HepG2 (cell line): ENCODE measurements around the gene CEACAM16. TPM values are rescaled to one million over a fixed set of nuclear protein-coding genes. Genes with fewer than 3 reads are reported as not detected.

Experiments used
- SP4 ChIP-seq: sonication (generic); formaldehyde crosslinking; IDR thresholded peaks from 2 replicates; pipeline ENCODE4 v1.8.1; 2023; ENCODE audit warnings: mild to moderate bottlenecking, missing genetic modification reagents
- ZNF292 ChIP-seq: sonication (generic); formaldehyde crosslinking; IDR thresholded peaks from 2 replicates; pipeline ENCODE4 v1.8.1; 2022; ENCODE audit warnings: mild to moderate bottlenecking, low read depth, missing genetic modification reagents, borderline replicate concordance
- ZNF331 ChIP-seq: sonication (generic); formaldehyde crosslinking; IDR thresholded peaks from 2 replicates; pipeline ENCODE4 v1.4.0; 2020; ENCODE audit warnings: missing genetic modification reagents
- polyA plus RNA-seq, 8 experiments: library from polyadenylated mRNA; depleted of rRNA in 3 of 8; stranded (reverse) in 7 of 8; unstranded in 1 of 8; fragments of >200 nt; fragmentation: Illumina TruSeq in 4 of 8; extraction: Trizol in 4 of 8; gene quantifications; 2 replicates each; pipeline versions ENCODE4 v1.2.1 to v1.2.3, GENCODE V29; 2011 to 2016; ENCODE audit warnings: low read depth in 4 of 8, missing spikeins in 1 of 8, mixed read lengths in 1 of 8; ENCODE audit not compliant: insufficient read depth in 1 of 8
- total RNA-seq, 5 experiments: library from RNA; depleted of rRNA; stranded (reverse); fragments of >200 nt; fragmentation: Illumina TruSeq; extraction: Trizol; gene quantifications; 2 replicates each; pipeline ENCODE4 v1.2.3, GENCODE V29; 2016; ENCODE audit warnings: low read depth in 1 of 5
- TF ChIP-seq, protein P1 (sequence below): sonication (generic); formaldehyde crosslinking; IDR thresholded peaks from 2 replicates; pipeline ENCODE4 v1.5.1; 2020; ENCODE audit warnings: mild to moderate bottlenecking, missing genetic modification reagents, borderline replicate concordance
- TF ChIP-seq, protein P2 (sequence below), 2 experiments: sonication (generic) in 1 of 2; formaldehyde crosslinking in 1 of 2; IDR thresholded peaks; 2 replicates each; pipeline versions ENCODE4 v1.4.0 to v1.6.1; 2016 to 2020; ENCODE audit warnings: borderline replicate concordance in 1 of 2, low read depth in 1 of 2, mild to moderate bottlenecking in 1 of 2, missing genetic modification reagents in 1 of 2
- TF ChIP-seq, protein P3 (sequence below): sonication (generic); formaldehyde crosslinking; IDR thresholded peaks from 2 replicates; pipeline ENCODE4 v1.5.1; 2020; ENCODE audit warnings: mild to moderate bottlenecking, missing genetic modification reagents, moderate library complexity
- TF ChIP-seq, protein P4 (sequence below): sonication (generic); formaldehyde crosslinking; IDR thresholded peaks from 2 replicates; pipeline ENCODE4 v1.5.1; 2020; ENCODE audit warnings: missing genetic modification reagents, mild to moderate bottlenecking, borderline replicate concordance
- TF ChIP-seq, protein P5 (sequence below): sonication (generic); formaldehyde crosslinking; IDR thresholded peaks from 2 replicates; pipeline ENCODE4 v1.9.0; 2021; ENCODE audit warnings: missing genetic modification reagents, borderline replicate concordance

CEACAM16 gene
- total and polyA plus RNA-seq, 2 of the 13 experiments (the other 11 are each of a cell fraction or from before 2014, with no cell fraction given) = not detected

DNA sequence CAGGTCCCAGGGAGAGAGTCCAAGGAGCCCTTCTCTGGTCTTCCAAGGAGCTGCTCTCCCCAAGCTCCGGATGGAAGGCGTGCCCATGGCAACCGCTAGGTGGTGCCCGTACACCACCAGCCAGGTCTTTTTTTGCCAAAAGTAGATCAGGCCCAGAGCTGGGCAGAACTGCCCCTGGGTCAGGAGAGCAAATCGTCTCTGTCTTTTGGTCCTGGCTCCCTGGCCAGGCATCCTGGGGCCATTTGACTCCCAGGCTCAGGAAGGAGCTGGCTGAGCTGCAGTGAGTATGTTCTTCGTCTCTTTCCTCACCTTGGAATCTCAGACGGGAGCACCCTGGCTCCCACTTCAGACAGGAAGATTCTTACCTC lies 25.0 kb downstream of the CEACAM16 start (continued):
- TF ChIP-seq, protein P1, sequence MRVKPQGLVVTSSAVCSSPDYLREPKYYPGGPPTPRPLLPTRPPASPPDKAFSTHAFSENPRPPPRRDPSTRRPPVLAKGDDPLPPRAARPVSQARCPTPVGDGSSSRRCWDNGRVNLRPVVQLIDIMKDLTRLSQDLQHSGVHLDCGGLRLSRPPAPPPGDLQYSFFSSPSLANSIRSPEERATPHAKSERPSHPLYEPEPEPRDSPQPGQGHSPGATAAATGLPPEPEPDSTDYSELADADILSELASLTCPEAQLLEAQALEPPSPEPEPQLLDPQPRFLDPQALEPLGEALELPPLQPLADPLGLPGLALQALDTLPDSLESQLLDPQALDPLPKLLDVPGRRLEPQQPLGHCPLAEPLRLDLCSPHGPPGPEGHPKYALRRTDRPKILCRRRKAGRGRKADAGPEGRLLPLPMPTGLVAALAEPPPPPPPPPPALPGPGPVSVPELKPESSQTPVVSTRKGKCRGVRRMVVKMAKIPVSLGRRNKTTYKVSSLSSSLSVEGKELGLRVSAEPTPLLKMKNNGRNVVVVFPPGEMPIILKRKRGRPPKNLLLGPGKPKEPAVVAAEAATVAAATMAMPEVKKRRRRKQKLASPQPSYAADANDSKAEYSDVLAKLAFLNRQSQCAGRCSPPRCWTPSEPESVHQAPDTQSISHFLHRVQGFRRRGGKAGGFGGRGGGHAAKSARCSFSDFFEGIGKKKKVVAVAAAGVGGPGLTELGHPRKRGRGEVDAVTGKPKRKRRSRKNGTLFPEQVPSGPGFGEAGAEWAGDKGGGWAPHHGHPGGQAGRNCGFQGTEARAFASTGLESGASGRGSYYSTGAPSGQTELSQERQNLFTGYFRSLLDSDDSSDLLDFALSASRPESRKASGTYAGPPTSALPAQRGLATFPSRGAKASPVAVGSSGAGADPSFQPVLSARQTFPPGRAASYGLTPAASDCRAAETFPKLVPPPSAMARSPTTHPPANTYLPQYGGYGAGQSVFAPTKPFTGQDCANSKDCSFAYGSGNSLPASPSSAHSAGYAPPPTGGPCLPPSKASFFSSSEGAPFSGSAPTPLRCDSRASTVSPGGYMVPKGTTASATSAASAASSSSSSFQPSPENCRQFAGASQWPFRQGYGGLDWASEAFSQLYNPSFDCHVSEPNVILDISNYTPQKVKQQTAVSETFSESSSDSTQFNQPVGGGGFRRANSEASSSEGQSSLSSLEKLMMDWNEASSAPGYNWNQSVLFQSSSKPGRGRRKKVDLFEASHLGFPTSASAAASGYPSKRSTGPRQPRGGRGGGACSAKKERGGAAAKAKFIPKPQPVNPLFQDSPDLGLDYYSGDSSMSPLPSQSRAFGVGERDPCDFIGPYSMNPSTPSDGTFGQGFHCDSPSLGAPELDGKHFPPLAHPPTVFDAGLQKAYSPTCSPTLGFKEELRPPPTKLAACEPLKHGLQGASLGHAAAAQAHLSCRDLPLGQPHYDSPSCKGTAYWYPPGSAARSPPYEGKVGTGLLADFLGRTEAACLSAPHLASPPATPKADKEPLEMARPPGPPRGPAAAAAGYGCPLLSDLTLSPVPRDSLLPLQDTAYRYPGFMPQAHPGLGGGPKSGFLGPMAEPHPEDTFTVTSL (CRISPR knock-in tag) = no peak
- TF ChIP-seq ZNF292 (CRISPR knock-in tag) (no peak), ZNF331 (CRISPR knock-in tag) (no peak), SP4 (CRISPR knock-in tag) (no peak)
- TF ChIP-seq, protein P2, sequence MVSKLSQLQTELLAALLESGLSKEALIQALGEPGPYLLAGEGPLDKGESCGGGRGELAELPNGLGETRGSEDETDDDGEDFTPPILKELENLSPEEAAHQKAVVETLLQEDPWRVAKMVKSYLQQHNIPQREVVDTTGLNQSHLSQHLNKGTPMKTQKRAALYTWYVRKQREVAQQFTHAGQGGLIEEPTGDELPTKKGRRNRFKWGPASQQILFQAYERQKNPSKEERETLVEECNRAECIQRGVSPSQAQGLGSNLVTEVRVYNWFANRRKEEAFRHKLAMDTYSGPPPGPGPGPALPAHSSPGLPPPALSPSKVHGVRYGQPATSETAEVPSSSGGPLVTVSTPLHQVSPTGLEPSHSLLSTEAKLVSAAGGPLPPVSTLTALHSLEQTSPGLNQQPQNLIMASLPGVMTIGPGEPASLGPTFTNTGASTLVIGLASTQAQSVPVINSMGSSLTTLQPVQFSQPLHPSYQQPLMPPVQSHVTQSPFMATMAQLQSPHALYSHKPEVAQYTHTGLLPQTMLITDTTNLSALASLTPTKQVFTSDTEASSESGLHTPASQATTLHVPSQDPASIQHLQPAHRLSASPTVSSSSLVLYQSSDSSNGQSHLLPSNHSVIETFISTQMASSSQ (IDR thresholded peaks at IDR 0.05; ENCODE audit: low read depth) = no peak
- TF ChIP-seq, protein P2 (CRISPR knock-in tag; IDR thresholded peaks at IDR 0.05; ENCODE audit: borderline replicate concordance) = no peak
- TF ChIP-seq, protein P3, sequence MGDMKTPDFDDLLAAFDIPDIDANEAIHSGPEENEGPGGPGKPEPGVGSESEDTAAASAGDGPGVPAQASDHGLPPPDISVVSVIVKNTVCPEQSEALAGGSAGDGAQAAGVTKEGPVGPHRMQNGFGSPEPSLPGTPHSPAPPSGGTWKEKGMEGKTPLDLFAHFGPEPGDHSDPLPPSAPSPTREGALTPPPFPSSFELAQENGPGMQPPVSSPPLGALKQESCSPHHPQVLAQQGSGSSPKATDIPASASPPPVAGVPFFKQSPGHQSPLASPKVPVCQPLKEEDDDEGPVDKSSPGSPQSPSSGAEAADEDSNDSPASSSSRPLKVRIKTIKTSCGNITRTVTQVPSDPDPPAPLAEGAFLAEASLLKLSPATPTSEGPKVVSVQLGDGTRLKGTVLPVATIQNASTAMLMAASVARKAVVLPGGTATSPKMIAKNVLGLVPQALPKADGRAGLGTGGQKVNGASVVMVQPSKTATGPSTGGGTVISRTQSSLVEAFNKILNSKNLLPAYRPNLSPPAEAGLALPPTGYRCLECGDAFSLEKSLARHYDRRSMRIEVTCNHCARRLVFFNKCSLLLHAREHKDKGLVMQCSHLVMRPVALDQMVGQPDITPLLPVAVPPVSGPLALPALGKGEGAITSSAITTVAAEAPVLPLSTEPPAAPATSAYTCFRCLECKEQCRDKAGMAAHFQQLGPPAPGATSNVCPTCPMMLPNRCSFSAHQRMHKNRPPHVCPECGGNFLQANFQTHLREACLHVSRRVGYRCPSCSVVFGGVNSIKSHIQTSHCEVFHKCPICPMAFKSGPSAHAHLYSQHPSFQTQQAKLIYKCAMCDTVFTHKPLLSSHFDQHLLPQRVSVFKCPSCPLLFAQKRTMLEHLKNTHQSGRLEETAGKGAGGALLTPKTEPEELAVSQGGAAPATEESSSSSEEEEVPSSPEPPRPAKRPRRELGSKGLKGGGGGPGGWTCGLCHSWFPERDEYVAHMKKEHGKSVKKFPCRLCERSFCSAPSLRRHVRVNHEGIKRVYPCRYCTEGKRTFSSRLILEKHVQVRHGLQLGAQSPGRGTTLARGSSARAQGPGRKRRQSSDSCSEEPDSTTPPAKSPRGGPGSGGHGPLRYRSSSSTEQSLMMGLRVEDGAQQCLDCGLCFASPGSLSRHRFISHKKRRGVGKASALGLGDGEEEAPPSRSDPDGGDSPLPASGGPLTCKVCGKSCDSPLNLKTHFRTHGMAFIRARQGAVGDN (CRISPR knock-in tag) = peak; percentile 60
- TF ChIP-seq, protein P4, sequence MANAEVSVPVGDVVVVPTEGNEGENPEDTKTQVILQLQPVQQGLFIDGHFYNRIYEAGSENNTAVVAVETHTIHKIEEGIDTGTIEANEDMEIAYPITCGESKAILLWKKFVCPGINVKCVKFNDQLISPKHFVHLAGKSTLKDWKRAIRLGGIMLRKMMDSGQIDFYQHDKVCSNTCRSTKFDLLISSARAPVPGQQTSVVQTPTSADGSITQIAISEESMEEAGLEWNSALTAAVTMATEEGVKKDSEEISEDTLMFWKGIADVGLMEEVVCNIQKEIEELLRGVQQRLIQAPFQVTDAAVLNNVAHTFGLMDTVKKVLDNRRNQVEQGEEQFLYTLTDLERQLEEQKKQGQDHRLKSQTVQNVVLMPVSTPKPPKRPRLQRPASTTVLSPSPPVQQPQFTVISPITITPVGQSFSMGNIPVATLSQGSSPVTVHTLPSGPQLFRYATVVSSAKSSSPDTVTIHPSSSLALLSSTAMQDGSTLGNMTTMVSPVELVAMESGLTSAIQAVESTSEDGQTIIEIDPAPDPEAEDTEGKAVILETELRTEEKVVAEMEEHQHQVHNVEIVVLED = no peak
- TF ChIP-seq, protein P5, sequence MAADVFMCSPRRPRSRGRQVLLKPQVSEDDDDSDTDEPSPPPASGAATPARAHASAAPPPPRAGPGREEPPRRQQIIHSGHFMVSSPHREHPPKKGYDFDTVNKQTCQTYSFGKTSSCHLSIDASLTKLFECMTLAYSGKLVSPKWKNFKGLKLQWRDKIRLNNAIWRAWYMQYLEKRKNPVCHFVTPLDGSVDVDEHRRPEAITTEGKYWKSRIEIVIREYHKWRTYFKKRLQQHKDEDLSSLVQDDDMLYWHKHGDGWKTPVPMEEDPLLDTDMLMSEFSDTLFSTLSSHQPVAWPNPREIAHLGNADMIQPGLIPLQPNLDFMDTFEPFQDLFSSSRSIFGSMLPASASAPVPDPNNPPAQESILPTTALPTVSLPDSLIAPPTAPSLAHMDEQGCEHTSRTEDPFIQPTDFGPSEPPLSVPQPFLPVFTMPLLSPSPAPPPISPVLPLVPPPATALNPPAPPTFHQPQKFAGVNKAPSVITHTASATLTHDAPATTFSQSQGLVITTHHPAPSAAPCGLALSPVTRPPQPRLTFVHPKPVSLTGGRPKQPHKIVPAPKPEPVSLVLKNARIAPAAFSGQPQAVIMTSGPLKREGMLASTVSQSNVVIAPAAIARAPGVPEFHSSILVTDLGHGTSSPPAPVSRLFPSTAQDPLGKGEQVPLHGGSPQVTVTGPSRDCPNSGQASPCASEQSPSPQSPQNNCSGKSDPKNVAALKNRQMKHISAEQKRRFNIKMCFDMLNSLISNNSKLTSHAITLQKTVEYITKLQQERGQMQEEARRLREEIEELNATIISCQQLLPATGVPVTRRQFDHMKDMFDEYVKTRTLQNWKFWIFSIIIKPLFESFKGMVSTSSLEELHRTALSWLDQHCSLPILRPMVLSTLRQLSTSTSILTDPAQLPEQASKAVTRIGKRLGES = no peak
